Neural crest cell (in vitro differentiated cells): ENCODE measurements around the gene RGL4. TPM values are rescaled to one million over a fixed set of nuclear protein-coding genes. Genes with fewer than 3 reads are reported as not detected.

Experiments
- DNase-seq: peaks from one replicate; pipeline ENCODE4 v3.0.0; 2021; ENCODE audit warnings: low read depth, mixed read lengths, low spot score
- H3K27ac Mint-ChIP-seq: one replicate; pipeline ENCODE4 v1.8.0; 2021; ENCODE audit warnings: mild to moderate bottlenecking, mixed read lengths; ENCODE audit not compliant: unreplicated experiment
- H3K27me3 Mint-ChIP-seq: 2 replicates; pipeline ENCODE4 v1.8.0; 2021; ENCODE audit warnings: low read depth, mild to moderate bottlenecking, mixed read lengths
- H3K36me3 Mint-ChIP-seq: 2 replicates; pipeline ENCODE4 v1.8.0; 2021; ENCODE audit warnings: low read depth, mild to moderate bottlenecking, mixed read lengths
- H3K4me1 Mint-ChIP-seq: 2 replicates; pipeline ENCODE4 v1.8.0; 2021; ENCODE audit warnings: mixed read lengths
- H3K4me3 Mint-ChIP-seq: one replicate; pipeline ENCODE4 v1.8.0; 2021; ENCODE audit warnings: mild to moderate bottlenecking, mixed read lengths
- H3K9me3 Mint-ChIP-seq: 2 replicates; pipeline ENCODE4 v1.8.0; 2021; ENCODE audit warnings: mixed read lengths
- CTCF ChIP-seq: fragments of 200-600 bp; sonication (generic); conservative IDR thresholded peaks from 2 replicates; pipeline ENCODE4 v1.5.0; 2021; ENCODE audit warnings: antibody characterized with exemption, mild to moderate bottlenecking
- total RNA-seq: library from RNA; stranded (reverse); gene quantifications from 2 replicates; pipeline ENCODE4 v1.2.1, GENCODE V29; 2021

RGL4 gene
- total RNA-seq, 1 donor from 2014 or later = not detected

DNA sequence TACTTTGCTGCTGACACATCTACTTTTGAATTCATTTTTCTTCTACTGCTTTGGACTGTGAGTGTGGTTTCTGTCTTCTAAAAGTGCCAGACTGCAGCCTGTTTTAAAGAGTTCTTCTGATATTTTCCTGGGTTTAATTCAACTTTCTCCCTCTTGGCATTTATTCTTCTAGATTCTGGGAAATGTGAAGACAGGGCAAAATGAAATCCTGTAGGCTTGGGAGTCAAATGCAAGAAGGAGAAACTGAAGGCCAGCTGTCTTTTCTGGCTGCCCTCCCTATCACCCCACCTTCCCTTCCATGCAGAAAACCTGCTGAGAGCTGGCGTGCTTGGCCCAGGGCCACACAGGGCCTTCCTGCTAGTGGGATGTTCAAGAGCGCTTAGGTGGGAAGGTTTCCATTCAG lies 52.5 kb downstream of the RGL4 start:
- no peak for TF ChIP-seq CTCF
- Mint-ChIP-seq H3K36me3 (peaks cover 18% of the 10 kb centered on the region), H3K27ac (peak overlapping the region; percentile 50), H3K27me3 (no peaks in the 10 kb centered on the region), H3K9me3 (no peaks in the 10 kb centered on the region), H3K4me1 (peaks cover 4% of the 10 kb centered on the region), H3K4me3 (no peak overlapping the region)
- no peak for DNase-seq

- Mint-ChIP-seq H3K9me3 (no peaks in the 10 kb centered on the region), H3K4me1 (peaks cover 4% of the 10 kb centered on the region), H3K27me3 (no peaks in the 10 kb centered on the region), H3K36me3 (peaks cover 18% of the 10 kb centered on the region), H3K4me3 (no peak overlapping the region), H3K27ac (no peak overlapping the region)
- DNase-seq = no peak
- no peak for TF ChIP-seq CTCF
Observed at GRCh38 chr22:23744001-23744400, 53.2 kb downstream of the RGL4 start.

GRCh38 chr22:23744485-23744884 lies 53.7 kb downstream of the RGL4 start:
- H3K27ac Mint-ChIP-seq = no peak overlapping the region
- DNase-seq = no peak
- no peak overlapping the region for H3K4me3 Mint-ChIP-seq
- H3K4me1 Mint-ChIP-seq = peaks cover 5% of the 10 kb centered on the region
- H3K9me3 Mint-ChIP-seq = no peaks in the 10 kb centered on the region
- H3K27me3 Mint-ChIP-seq = no peaks in the 10 kb centered on the region
- no peak for TF ChIP-seq CTCF
- H3K36me3 Mint-ChIP-seq = peaks cover 18% of the 10 kb centered on the region

DNA sequence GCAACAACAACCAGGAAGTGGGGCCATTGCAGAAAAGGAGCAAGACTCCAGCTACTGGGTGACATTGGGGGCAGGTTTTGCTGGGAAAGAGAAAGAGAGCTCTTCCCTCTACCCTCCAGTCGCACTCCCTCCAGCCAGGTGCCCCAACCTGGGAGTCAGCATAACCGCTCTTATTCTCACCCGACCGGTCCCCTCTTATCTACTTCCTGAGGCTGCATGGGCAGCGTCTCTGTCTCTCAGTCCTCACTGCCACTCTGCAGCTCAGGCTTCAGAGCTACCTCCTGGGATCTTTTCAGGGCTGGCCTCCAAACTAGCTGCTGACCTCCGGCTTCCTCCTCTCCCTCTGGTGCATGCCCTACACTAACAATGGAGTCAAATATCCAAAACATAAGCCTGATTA lies 55.0 kb downstream of the RGL4 start:
- Mint-ChIP-seq H3K36me3 (peaks cover 18% of the 10 kb centered on the region), H3K4me3 (peak overlapping the region; percentile 15), H3K27me3 (no peaks in the 10 kb centered on the region), H3K27ac (no peak overlapping the region), H3K9me3 (no peaks in the 10 kb centered on the region), H3K4me1 (peaks cover 17% of the 10 kb centered on the region)
- no peak for DNase-seq
- no peak for TF ChIP-seq CTCF

Other genes with a start within 250 kb of the RGL4 start
- gene IGLL1, start 110.7 kb upstream of the RGL4 start, total RNA-seq = not detected in 2 replicates
- 0.43 TPM in 1 of 2 replicates, not detected in the other for gene DRICH1, start 58.7 kb upstream of the RGL4 start, total RNA-seq
- gene ZNF70, start 60.1 kb downstream of the RGL4 start, total RNA-seq = 11.4 and 13.0 TPM in 2 replicates
- gene VPREB3, start 63.4 kb downstream of the RGL4 start, total RNA-seq = not detected in 2 replicates
- 0.41 and 0.79 TPM in 2 replicates for gene C22orf15, start 72.0 kb downstream of the RGL4 start, total RNA-seq
- gene CHCHD10, start 77.0 kb downstream of the RGL4 start, total RNA-seq = 35.8 and 38.8 TPM in 2 replicates
- 10.8 and 11.2 TPM in 2 replicates for gene MMP11, start 81.8 kb downstream of the RGL4 start, total RNA-seq
- gene SMARCB1, start 96.0 kb downstream of the RGL4 start, total RNA-seq = 222 and 244 TPM in 2 replicates
- gene DERL3, start 148.0 kb downstream of the RGL4 start, total RNA-seq = 5.7 TPM in 2 replicates
- 17.1 and 18.2 TPM in 2 replicates for gene SLC2A11, start 166.9 kb downstream of the RGL4 start, total RNA-seq
- 637 and 642 TPM in 2 replicates for gene MIF, start 203.4 kb downstream of the RGL4 start, total RNA-seq